Activated naive CD4-positive, alpha-beta T cell treated with anti-CD3 and anti-CD28 coated beads, Interleukin-2, amount 50 U/mL, for 24 hours (primary cell): ENCODE data around the gene RSBN1.
"Not testable (repeated sequence)": the region's sequence is repeated elsewhere in the genome, so short reads cannot be mapped to it uniquely, and the experiment has no call there.

ENCODE experiments used
- H3K27ac Mint-ChIP-seq: one replicate; pipeline ENCODE4 v1.8.0; 2021; ENCODE audit warnings: mild to moderate bottlenecking, mixed read lengths
- H3K27me3 Mint-ChIP-seq: one replicate; pipeline ENCODE4 v1.8.0; 2021; ENCODE audit warnings: mixed read lengths
- H3K36me3 Mint-ChIP-seq: one replicate; pipeline ENCODE4 v1.8.0; 2021; ENCODE audit warnings: mixed read lengths
- H3K4me1 Mint-ChIP-seq: one replicate; pipeline ENCODE4 v1.8.0; 2021; ENCODE audit warnings: mixed read lengths
- H3K4me3 Mint-ChIP-seq: one replicate; pipeline ENCODE4 v1.8.0; 2021; ENCODE audit warnings: mild to moderate bottlenecking, mixed read lengths
- H3K9me3 Mint-ChIP-seq: one replicate; pipeline ENCODE4 v1.8.0; 2021; ENCODE audit warnings: mixed read lengths

RSBN1 gene

DNA sequence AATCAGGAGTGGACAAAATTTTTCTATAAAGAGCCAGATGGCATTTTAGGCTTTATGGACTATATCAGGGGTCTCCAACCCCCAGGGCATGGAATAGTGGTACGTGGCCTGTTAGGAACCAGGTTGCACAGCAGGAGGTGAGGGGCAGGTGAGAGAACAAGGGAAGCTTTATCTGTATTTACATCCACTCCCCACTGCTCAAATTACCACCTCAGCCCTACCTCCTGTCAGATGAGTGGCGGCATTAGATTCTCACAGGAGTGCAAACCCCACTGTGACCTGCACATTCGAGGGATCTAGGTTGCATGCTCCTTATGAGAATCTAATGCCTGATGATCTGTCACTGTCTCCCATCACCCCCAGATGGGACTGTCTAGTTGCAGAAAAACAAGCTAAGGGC, 66.9 kb downstream of the RSBN1 start:
- Mint-ChIP-seq H3K27ac (no peak overlapping the region), H3K36me3 (peaks cover 3% of the 10 kb centered on the region), H3K27me3 (no peaks in the 10 kb centered on the region), H3K9me3 (no peaks in the 10 kb centered on the region), H3K4me1 (no peaks in the 10 kb centered on the region), H3K4me3 (no peak overlapping the region)

DNA sequence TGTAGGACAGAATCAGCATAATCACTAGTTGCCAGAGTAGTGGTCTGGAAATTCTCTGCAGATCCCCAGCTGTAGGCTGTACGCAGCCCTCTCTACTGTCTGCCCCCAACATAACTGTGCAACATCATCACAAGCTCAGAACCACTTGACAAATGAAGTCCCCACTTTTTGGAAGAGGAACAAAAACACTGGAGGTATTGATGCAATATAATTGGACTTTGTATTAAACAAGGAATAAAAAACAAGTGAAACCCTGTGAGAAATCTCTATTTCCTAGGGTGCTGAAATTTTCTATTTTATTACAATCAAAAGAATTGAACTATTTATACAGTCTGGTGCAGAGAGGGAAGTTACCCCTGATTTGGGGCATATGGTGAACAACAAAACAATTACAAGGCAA, 68.2 kb downstream of the RSBN1 start:
- H3K4me3 Mint-ChIP-seq: no peak overlapping the region
- H3K4me1 Mint-ChIP-seq: no peaks in the 10 kb centered on the region
- H3K9me3 Mint-ChIP-seq: no peaks in the 10 kb centered on the region
- H3K27me3 Mint-ChIP-seq: no peaks in the 10 kb centered on the region
- H3K27ac Mint-ChIP-seq: no peak overlapping the region
- H3K36me3 Mint-ChIP-seq: no peaks in the 10 kb centered on the region

GRCh38 chr1:113742515-113742914, 69.8 kb downstream of the RSBN1 start:
- Mint-ChIP-seq H3K36me3 (no peaks in the 10 kb centered on the region), H3K9me3 (no peaks in the 10 kb centered on the region), H3K4me1 (no peaks in the 10 kb centered on the region), H3K27me3 (no peaks in the 10 kb centered on the region), H3K4me3 (no peak overlapping the region), H3K27ac (no peak overlapping the region)

DNA sequence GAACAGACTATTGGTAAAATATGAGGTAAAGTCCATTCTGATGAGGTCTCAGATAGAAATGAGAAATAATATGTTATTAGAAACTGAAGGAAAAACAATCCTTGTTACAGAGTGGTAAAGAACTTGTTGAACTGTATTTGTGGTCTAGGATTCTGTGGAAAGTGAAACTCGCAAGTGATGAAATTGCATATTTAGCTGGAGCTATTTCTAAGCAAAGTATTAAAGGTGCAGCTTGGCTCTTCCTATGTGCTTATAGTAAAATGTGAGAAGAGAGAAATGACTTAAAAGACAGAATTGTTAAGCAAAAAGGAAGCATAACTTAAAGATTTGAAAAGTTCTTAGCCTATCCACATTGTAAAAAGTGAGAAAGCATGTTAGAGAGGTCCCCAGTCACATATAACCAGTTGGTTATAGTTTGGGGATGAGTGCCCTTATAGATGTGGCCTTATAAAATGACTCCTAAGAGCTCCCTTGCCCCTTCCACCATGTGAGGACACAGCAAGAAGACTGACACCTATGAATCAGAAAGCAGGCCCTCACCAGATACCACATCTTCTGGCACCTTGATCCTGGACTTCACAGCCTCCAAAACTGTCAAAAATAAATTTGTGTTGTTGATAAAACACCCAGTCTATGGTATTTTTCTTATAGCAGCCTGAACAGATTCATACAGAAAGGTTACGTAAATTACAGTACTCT, 77.8 kb downstream of the RSBN1 start:
- no peaks in the 10 kb centered on the region for H3K4me1 Mint-ChIP-seq

GRCh38 chr1:113732802-113733201, 79.5 kb downstream of the RSBN1 start:
- H3K4me3 Mint-ChIP-seq: no peak overlapping the region
- H3K36me3 Mint-ChIP-seq: peaks cover 3% of the 10 kb centered on the region
- no peaks in the 10 kb centered on the region for H3K27me3 Mint-ChIP-seq
- no peaks in the 10 kb centered on the region for H3K4me1 Mint-ChIP-seq
- no peak overlapping the region for H3K27ac Mint-ChIP-seq
- no peaks in the 10 kb centered on the region for H3K9me3 Mint-ChIP-seq

More for the DNA sequence above, 77.8 kb downstream of the RSBN1 start:
- no peaks in the 10 kb centered on the region for H3K9me3 Mint-ChIP-seq
- H3K4me3 Mint-ChIP-seq: no peak overlapping the region
- H3K27ac Mint-ChIP-seq: no peak overlapping the region
- H3K27me3 Mint-ChIP-seq: no peaks in the 10 kb centered on the region
- no peaks in the 10 kb centered on the region for H3K36me3 Mint-ChIP-seq

DNA sequence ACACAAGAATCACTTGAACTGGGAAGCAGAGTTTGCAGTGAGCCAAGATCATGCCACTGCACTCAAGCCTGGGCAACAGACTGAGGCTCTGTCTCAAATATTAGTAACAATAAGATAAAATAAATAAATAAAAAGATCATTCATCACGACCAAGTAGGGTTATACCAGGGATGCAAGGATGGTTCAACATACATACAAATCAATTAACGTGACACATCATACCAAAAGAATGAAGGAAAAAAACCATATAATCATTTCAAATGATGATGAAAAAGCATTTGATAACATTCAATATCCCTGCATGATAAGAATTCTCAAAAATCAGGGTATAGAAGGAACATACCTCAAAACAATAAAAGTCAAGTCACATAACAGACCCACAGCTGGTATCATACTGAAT, 91.3 kb downstream of the RSBN1 start:
- Mint-ChIP-seq H3K27ac (no peak overlapping the region), H3K4me1 (no peaks in the 10 kb centered on the region), H3K36me3 (peaks cover 34% of the 10 kb centered on the region), H3K4me3 (no peak overlapping the region), H3K9me3 (peaks cover 10% of the 10 kb centered on the region), H3K27me3 (no peaks in the 10 kb centered on the region)

DNA sequence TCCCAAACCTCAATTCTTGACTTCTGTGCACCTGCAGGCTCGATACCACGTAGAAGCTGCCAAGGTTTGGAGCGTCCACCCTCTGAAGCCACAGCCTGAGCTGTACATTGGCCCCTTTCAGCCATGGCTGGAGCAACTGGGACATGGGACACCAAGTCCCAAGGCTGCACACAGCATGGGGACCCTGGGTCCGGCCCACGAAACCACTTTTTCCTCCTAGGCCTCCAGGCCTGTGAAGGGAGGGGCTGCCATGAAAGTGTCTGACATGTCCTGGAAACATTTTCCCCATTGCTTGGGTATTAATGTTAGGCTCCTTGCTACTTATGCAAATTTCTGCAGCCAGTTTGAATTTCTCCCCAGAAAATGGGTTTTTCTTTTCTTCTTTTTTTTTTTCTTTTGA, 93.7 kb downstream of the RSBN1 start:
- H3K4me1 Mint-ChIP-seq: not testable (repeated sequence)

GRCh38 chr1:113717506-113717905, 94.8 kb downstream of the RSBN1 start:
- not testable (repeated sequence) for H3K4me1 Mint-ChIP-seq, H3K27ac Mint-ChIP-seq, H3K4me3 Mint-ChIP-seq, H3K27me3 Mint-ChIP-seq
- Mint-ChIP-seq H3K36me3 (peaks cover 28% of the 10 kb centered on the region), H3K9me3 (peaks cover 10% of the 10 kb centered on the region)

More for the DNA sequence above, 93.7 kb downstream of the RSBN1 start:
- H3K27me3 Mint-ChIP-seq, H3K4me3 Mint-ChIP-seq, H3K27ac Mint-ChIP-seq: not testable (repeated sequence)
- peaks cover 10% of the 10 kb centered on the region for H3K9me3 Mint-ChIP-seq
- peaks cover 28% of the 10 kb centered on the region for H3K36me3 Mint-ChIP-seq

- Mint-ChIP-seq H3K36me3 (peaks cover 23% of the 10 kb centered on the region), H3K4me3 (no peak overlapping the region), H3K27me3 (no peaks in the 10 kb centered on the region), H3K9me3 (peaks cover 10% of the 10 kb centered on the region), H3K27ac (no peak overlapping the region), H3K4me1 (no peaks in the 10 kb centered on the region)
Measured at GRCh38 chr1:113714606-113715269, 97.5 kb downstream of the RSBN1 start.
